ENCODE measurements around the gene LOXL4. TPM values are rescaled to one million over a fixed set of nuclear protein-coding genes. Genes with fewer than 3 reads are reported as not detected.

LOXL4 gene
- total RNA-seq, 3 donors from 2014 or later (not counting 1 experiment from before 2014, with no cell fraction given) = 0.23 TPM; not detected in 2

DNA sequence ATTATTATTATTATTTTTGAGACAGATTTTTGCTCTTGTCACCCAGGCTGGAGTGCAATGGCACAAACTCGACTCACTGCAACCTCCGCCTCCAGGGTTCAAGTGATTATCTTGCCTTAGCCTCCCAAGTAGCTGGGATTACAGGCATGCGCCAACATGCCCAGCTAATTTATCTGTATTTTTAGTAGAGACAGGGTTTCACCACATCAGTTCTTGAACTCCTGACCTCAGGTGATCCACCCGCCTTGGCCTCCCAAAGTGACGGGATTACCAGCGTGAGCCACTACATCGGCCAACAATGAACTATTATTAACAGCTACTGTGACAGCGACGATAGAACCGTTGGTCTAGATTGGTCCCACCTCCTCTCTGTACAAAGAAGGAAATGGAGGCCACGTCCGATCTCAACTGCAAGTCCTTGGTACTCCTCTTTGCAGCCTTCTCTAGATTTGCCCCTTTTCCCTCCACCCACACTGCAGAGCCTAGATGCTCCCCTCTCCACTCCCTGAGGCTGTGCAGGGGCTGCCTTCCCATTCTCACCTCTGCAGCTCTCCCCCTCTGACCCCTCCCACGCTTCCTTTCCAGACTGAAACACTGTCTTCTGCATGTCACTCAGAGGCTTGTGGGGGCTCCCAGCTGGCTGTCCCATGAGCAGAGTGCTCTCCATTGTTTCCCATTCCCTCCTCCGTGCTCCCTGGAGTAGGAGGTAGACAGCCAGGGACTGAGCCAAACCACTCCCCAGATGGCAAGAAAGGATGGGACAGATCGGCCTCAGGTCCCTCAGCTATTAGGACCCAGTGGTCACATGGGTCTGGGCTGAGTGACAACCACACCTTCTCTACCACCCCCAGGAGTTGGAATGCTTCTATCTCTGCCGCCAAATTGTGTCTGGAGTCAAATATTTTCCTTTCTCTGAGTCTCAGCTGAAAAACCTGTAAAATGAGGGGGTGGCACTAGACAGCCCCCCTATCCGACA, 2.3 kb downstream of the LOXL4 start:
- ATAC-seq (no peak), DNase-seq (no peak)
- Mint-ChIP-seq H3K27me3 (ENCODE audit: low read depth in 2 of 2) (peaks cover 9 to 27% of the 10 kb centered on the region in 2 donors), H3K27ac (no peak overlapping the region), H3K36me3 (no peaks in the 10 kb centered on the region), H3K4me3 (no peak overlapping the region), H3K4me1 (peaks cover 0 to 10% of the 10 kb centered on the region in 2 donors), H3K9me3 (no peaks in the 10 kb centered on the region)
- WGBS (ENCODE audit: insufficient coverage) = 91% methylated on average over 17 of the region's 17 CpGs
- H3K4me1 ChIP-seq (ENCODE audit: control insufficient read depth, insufficient read depth, low read length) = peaks cover 14% of the 10 kb centered on the region
- TF ChIP-seq, protein P1, sequence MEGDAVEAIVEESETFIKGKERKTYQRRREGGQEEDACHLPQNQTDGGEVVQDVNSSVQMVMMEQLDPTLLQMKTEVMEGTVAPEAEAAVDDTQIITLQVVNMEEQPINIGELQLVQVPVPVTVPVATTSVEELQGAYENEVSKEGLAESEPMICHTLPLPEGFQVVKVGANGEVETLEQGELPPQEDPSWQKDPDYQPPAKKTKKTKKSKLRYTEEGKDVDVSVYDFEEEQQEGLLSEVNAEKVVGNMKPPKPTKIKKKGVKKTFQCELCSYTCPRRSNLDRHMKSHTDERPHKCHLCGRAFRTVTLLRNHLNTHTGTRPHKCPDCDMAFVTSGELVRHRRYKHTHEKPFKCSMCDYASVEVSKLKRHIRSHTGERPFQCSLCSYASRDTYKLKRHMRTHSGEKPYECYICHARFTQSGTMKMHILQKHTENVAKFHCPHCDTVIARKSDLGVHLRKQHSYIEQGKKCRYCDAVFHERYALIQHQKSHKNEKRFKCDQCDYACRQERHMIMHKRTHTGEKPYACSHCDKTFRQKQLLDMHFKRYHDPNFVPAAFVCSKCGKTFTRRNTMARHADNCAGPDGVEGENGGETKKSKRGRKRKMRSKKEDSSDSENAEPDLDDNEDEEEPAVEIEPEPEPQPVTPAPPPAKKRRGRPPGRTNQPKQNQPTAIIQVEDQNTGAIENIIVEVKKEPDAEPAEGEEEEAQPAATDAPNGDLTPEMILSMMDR (IDR thresholded peaks at IDR 0.05) = no peak
- no peak overlapping the region for H3K27ac ChIP-seq (ENCODE audit: low read length)
- peaks cover 4% of the 10 kb centered on the region for H3K27me3 ChIP-seq (ENCODE audit: control insufficient read depth, insufficient read depth, low read length)
- H3K4me3 ChIP-seq (ENCODE audit: low read length) = no peak overlapping the region
- H3K9me3 ChIP-seq (ENCODE audit: control insufficient read depth, insufficient read depth, low read length) = no peaks in the 10 kb centered on the region
- H3K36me3 ChIP-seq (ENCODE audit: control insufficient read depth, insufficient read depth, low read length) = no peaks in the 10 kb centered on the region
- intact Hi-C loops (cut with micrococcal nuclease) = no loop called here

DNA sequence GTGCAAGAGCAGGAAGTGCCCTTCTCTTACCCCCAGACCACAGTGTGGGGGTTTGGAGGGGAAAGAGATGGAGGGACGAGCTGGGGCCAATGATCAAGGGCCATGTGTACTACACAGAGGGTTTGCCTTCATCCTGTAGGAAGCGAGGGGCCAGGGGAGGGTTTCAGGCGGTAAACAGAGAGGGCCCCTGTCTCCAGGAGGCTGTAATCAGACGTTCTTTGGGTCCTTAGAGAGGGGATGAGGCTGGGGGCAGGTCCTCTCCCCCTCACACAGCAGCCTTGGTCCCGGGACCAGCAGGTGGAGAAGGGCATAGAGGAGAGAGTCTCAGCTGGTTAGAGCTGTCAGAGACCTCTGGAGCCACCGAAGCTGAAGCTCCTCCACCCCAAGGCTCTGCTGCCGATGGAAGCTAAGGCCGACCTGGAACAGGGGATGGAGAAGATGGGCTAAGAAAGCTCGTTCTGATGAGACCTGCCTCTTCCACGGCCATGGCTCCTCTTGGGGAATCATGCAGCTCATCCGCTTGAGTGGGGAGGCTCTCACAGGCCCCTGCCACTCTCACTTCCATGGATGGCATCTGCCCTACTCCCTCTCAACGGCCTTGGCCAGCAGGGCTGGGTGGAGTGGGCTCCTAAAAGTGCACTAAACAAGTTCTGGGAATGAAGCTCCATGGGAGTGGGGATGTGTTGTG, 3.5 kb downstream of the LOXL4 start:
- intact Hi-C loops (cut with micrococcal nuclease) = no loop called here
- H3K9me3 Mint-ChIP-seq = no peaks in the 10 kb centered on the region
- TF ChIP-seq, protein P1 (IDR thresholded peaks at IDR 0.05) = no peak

DNA sequence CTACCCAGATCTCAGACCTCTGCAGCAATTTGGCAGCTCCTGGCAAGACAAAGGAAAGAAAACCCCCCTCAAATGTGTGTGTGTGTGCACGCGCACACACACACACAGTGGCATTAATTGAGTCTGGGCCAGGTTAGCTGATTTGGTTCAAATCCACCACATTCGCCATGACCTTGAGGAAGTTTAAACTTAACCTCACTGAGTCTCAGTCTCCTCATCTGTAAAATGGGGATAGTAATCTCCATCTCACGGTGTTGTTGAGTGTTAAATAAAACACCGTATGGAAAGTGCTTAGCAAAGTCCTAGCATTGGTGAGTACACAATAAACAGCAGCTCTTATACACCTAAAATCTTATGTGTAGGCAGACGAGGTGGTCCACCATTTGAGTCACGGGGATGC, 4.9 kb downstream of the LOXL4 start:
- no peaks in the 10 kb centered on the region for H3K36me3 Mint-ChIP-seq
- 89% methylated on average over 4 of the region's 7 CpGs for WGBS (ENCODE audit: insufficient coverage)
- no peak overlapping the region for H3K4me3 ChIP-seq (ENCODE audit: low read length)
- H3K27me3 Mint-ChIP-seq (ENCODE audit: low read depth in 2 of 2) = peaks cover 0 to 11% of the 10 kb centered on the region in 2 donors
- no peaks in the 10 kb centered on the region for H3K27me3 ChIP-seq (ENCODE audit: control insufficient read depth, insufficient read depth, low read length)
- intact Hi-C loops (cut with micrococcal nuclease) = no loop called here
- H3K4me1 Mint-ChIP-seq = peaks cover 0 to 10% of the 10 kb centered on the region in 2 donors
- TF ChIP-seq, protein P1 (IDR thresholded peaks at IDR 0.05) = no peak
- peaks cover 14% of the 10 kb centered on the region for H3K4me1 ChIP-seq (ENCODE audit: control insufficient read depth, insufficient read depth, low read length)
- no peak overlapping the region for H3K4me3 Mint-ChIP-seq
- no peak for DNase-seq
- ATAC-seq = no peak
- H3K27ac ChIP-seq (ENCODE audit: low read length) = no peak overlapping the region
- H3K9me3 Mint-ChIP-seq = no peaks in the 10 kb centered on the region
- no peaks in the 10 kb centered on the region for H3K9me3 ChIP-seq (ENCODE audit: control insufficient read depth, insufficient read depth, low read length)
- no peak overlapping the region for H3K27ac Mint-ChIP-seq
- H3K36me3 ChIP-seq (ENCODE audit: control insufficient read depth, insufficient read depth, low read length) = no peaks in the 10 kb centered on the region

More for the DNA sequence above, 3.5 kb downstream of the LOXL4 start:
- Histone ChIP-seq H3K36me3 (ENCODE audit: control insufficient read depth, insufficient read depth, low read length) (no peaks in the 10 kb centered on the region), H3K4me1 (ENCODE audit: control insufficient read depth, insufficient read depth, low read length) (peaks cover 14% of the 10 kb centered on the region), H3K27me3 (ENCODE audit: control insufficient read depth, insufficient read depth, low read length) (peaks cover 4% of the 10 kb centered on the region), H3K27ac (ENCODE audit: low read length) (no peak overlapping the region), H3K4me3 (ENCODE audit: low read length) (no peak overlapping the region), H3K9me3 (ENCODE audit: control insufficient read depth, insufficient read depth, low read length) (no peaks in the 10 kb centered on the region)
- H3K4me3 Mint-ChIP-seq = no peak overlapping the region
- H3K4me1 Mint-ChIP-seq = peaks cover 0 to 11% of the 10 kb centered on the region in 2 donors
- 72% methylated on average over 12 of the region's 12 CpGs for WGBS (ENCODE audit: insufficient coverage)
- ATAC-seq (no peak), DNase-seq (no peak)
- H3K36me3 Mint-ChIP-seq = no peaks in the 10 kb centered on the region
- peaks cover 0 to 18% of the 10 kb centered on the region in 2 donors for H3K27me3 Mint-ChIP-seq (ENCODE audit: low read depth in 2 of 2)
- H3K27ac Mint-ChIP-seq = no peak overlapping the region
